Liver (tissue), 9 donors: ENCODE results near the gene PYCR2. TPM values are rescaled to one million over a fixed set of nuclear protein-coding genes. Genes with fewer than 3 reads are reported as not detected.

Source experiments
- DNase-seq: peaks from one replicate; pipeline ENCODE4 v3.0.0-alpha.2; 2017; ENCODE audit warnings: low spot score
- H3K27ac ChIP-seq, 2 donors: one replicate each; pipeline ENCODE4 v1.7.0; 2013; ENCODE audit warnings: inconsistent platforms in 2 of 2, low read length in 2 of 2, control low read depth in 1 of 2, low read depth in 1 of 2, mild to moderate bottlenecking in 1 of 2
- H3K27me3 ChIP-seq, 4 donors: one replicate each; pipeline versions ENCODE4 v1.6.1 to v1.7.0; 2013; ENCODE audit warnings: low read length in 3 of 4, inconsistent platforms in 1 of 4, mild to moderate bottlenecking in 1 of 4, moderate library complexity in 1 of 4; ENCODE audit not compliant: control insufficient read depth in 4 of 4, insufficient read depth in 4 of 4
- H3K36me3 ChIP-seq, 4 donors: one replicate each; pipeline versions ENCODE4 v1.6.1 to v1.7.0; 2013; ENCODE audit warnings: low read length in 3 of 4, mild to moderate bottlenecking in 3 of 4, low read depth in 1 of 4, moderate library complexity in 1 of 4; ENCODE audit not compliant: control insufficient read depth in 4 of 4, insufficient read depth in 3 of 4
- H3K4me1 ChIP-seq, 4 donors: one replicate each; pipeline versions ENCODE4 v1.6.1 to v1.7.0; 2013; ENCODE audit warnings: low read length in 3 of 4, mild to moderate bottlenecking in 3 of 4, moderate library complexity in 1 of 4; ENCODE audit not compliant: control insufficient read depth in 4 of 4, insufficient read depth in 4 of 4
- H3K4me3 ChIP-seq, 3 donors: one replicate each; pipeline versions ENCODE4 v1.6.1 to v1.7.0; 2013; ENCODE audit warnings: low read length in 3 of 3, control low read depth in 1 of 3, low read depth in 1 of 3, mild to moderate bottlenecking in 1 of 3
- H3K9ac ChIP-seq, 2 donors: one replicate each; pipeline ENCODE4 v1.7.0; 2013; ENCODE audit warnings: low read length in 2 of 2, mild to moderate bottlenecking in 2 of 2, moderate library complexity in 2 of 2, control low read depth in 1 of 2, low read depth in 1 of 2
- H3K9me3 ChIP-seq, 4 donors: one replicate each; pipeline versions ENCODE4 v1.6.1 to v1.7.0; 2013; ENCODE audit warnings: low read length in 3 of 4; ENCODE audit not compliant: control insufficient read depth in 4 of 4
- ATF3 ChIP-seq: IDR thresholded peaks from 2 replicates; pipeline ENCODE4 v1.6.1; 2016; ENCODE audit warnings: antibody characterized with exemption
- CTCF ChIP-seq: fragments of 150-350 bp; IDR thresholded peaks from 2 replicates; pipeline ENCODE4 v1.5.1; 2017; ENCODE audit warnings: improper control_type of control experiment, low read depth, low read length; ENCODE audit not compliant: missing input control
- EGR1 ChIP-seq, 2 donors: IDR thresholded peaks; 2 replicates each; pipeline ENCODE4 v1.6.1; 2016 to 2018; ENCODE audit warnings: antibody characterized with exemption in 2 of 2, low read depth in 2 of 2
- FOXA1 ChIP-seq: IDR thresholded peaks from 2 replicates; pipeline ENCODE4 v1.6.1; 2016; ENCODE audit warnings: antibody characterized with exemption
- FOXA2 ChIP-seq: IDR thresholded peaks from 2 replicates; pipeline ENCODE4 v1.6.1; 2016; ENCODE audit warnings: antibody characterized with exemption
- GABPA ChIP-seq, 2 donors: IDR thresholded peaks in 1 of 2; conservative IDR thresholded peaks in 1 of 2; 2 replicates each; pipeline ENCODE4 v1.6.1; 2016; ENCODE audit warnings: antibody characterized with exemption in 2 of 2, mild to moderate bottlenecking in 1 of 2, moderate library complexity in 1 of 2
- HNF4G ChIP-seq: IDR thresholded peaks from 2 replicates; pipeline ENCODE4 v1.6.1; 2016; ENCODE audit warnings: antibody characterized with exemption
- JUND ChIP-seq, 2 donors: IDR thresholded peaks; 2 replicates each; pipeline ENCODE4 v1.6.1; 2016; ENCODE audit warnings: antibody characterized with exemption in 2 of 2
- MAX ChIP-seq: IDR thresholded peaks from 2 replicates; pipeline ENCODE4 v1.6.1; 2016; ENCODE audit warnings: antibody characterized with exemption
- RAD21 ChIP-seq, 2 donors: IDR thresholded peaks; 2 replicates each; pipeline ENCODE4 v1.6.1; 2016; ENCODE audit warnings: antibody characterized with exemption in 2 of 2, mild to moderate bottlenecking in 2 of 2
- REST ChIP-seq: IDR thresholded peaks from 2 replicates; pipeline ENCODE4 v1.6.1; 2016; ENCODE audit warnings: antibody characterized with exemption, mild to moderate bottlenecking
- RXRA ChIP-seq, 2 donors: IDR thresholded peaks; 2 replicates each; pipeline ENCODE4 v1.6.1; 2017 to 2018; ENCODE audit warnings: antibody characterized with exemption in 2 of 2, mild to moderate bottlenecking in 1 of 2
- SP1 ChIP-seq: IDR thresholded peaks from 2 replicates; pipeline ENCODE4 v1.6.1; 2018; ENCODE audit warnings: antibody characterized with exemption, mild to moderate bottlenecking
- TAF1 ChIP-seq: conservative IDR thresholded peaks from 2 replicates; pipeline ENCODE4 v1.6.1; 2016; ENCODE audit warnings: antibody characterized with exemption, mild to moderate bottlenecking
- YY1 ChIP-seq: IDR thresholded peaks from 2 replicates; pipeline ENCODE4 v1.6.1; 2016; ENCODE audit warnings: antibody characterized with exemption, mild to moderate bottlenecking
- ZBTB33 ChIP-seq: IDR thresholded peaks from 2 replicates; pipeline ENCODE4 v1.6.1; 2016; ENCODE audit warnings: antibody characterized with exemption
- WGBS: extraction: QIAGEN DNeasy Blood & Tissue Kit; methylation state at CpG from one replicate; pipeline ENCODE4 v1.1.7; 2013; 5-methylcytosine and 5-hydroxymethylcytosine counted together
- polyA plus RNA-seq, 2 donors: library from polyadenylated mRNA; stranded (reverse) in 1 of 2; unstranded in 1 of 2; fragments of 200-250 nt in 1 of 2; fragments of >200 nt in 1 of 2; fragmentation: Nextera tagmentation in 1 of 2; extraction: Ambion mirVana in 1 of 2; gene quantifications; one replicate each; pipeline versions ENCODE4 v1.2.1 to v1.2.3, GENCODE V29; 2013 to 2015
- total RNA-seq, 2 donors: library from RNA; depleted of rRNA; stranded (reverse); fragments of >200 nt; gene quantifications; one replicate each; pipeline ENCODE4 v1.2.3, GENCODE V29; 2014
- donor health status: healthy.
- donor health status: healthy.
- donor health status: healthy.
- donor health status: healthy.
- donor health status: healthy.

The PYCR2 gene
- total and polyA plus RNA-seq, 4 donors = 16.8 to 41.0 (median 33.0) TPM

GRCh38 chr1:225946082-225946620, 22.1 kb upstream of the PYCR2 start:
- no peak overlapping the region for H3K27ac ChIP-seq
- H3K27me3 ChIP-seq = peaks cover 0 to 2% (median 0%) of the 10 kb centered on the region in 4 donors
- no peak overlapping the region for H3K4me3 ChIP-seq
- H3K9me3 ChIP-seq = no peaks in the 10 kb centered on the region
- TF ChIP-seq GABPA (IDR thresholded peaks at IDR 0.05 in 1 of 2, conservative IDR thresholded peaks at IDR 0.05 in 1 of 2) (no peak), EGR1 (IDR thresholded peaks at IDR 0.05; ENCODE audit: low read depth in 2 of 2) (no peak), FOXA1 (no peak), JUND (IDR thresholded peaks at IDR 0.05) (no peak), RXRA (IDR thresholded peaks at IDR 0.05) (no peak), SP1 (no peak), MAX (no peak), ZBTB33 (no peak), HNF4G (no peak), RAD21 (IDR thresholded peaks at IDR 0.05) (no peak), CTCF (no peak), ATF3 (no peak), TAF1 (no peak), YY1 (no peak), REST (no peak)
- no peaks in the 10 kb centered on the region for H3K4me1 ChIP-seq
- H3K9ac ChIP-seq = no peak overlapping the region
- WGBS = 70% methylated on average over 4 of the region's 4 CpGs
- no peak for DNase-seq
- no peaks in the 10 kb centered on the region for H3K36me3 ChIP-seq

- Histone ChIP-seq H3K9ac (no peak overlapping the region), H3K27ac (no peak overlapping the region), H3K4me3 (no peak overlapping the region), H3K27me3 (peaks cover 0 to 2% (median 0%) of the 10 kb centered on the region in 4 donors), H3K36me3 (no peaks in the 10 kb centered on the region), H3K9me3 (no peaks in the 10 kb centered on the region), H3K4me1 (no peaks in the 10 kb centered on the region)
- no peak for DNase-seq
- TF ChIP-seq FOXA1 (no peak), GABPA (IDR thresholded peaks at IDR 0.05 in 1 of 2, conservative IDR thresholded peaks at IDR 0.05 in 1 of 2) (no peak), FOXA2 (no peak), REST (no peak), ZBTB33 (no peak), MAX (no peak), TAF1 (no peak)
- 78% methylated on average over 4 of the region's 4 CpGs for WGBS
Measured at GRCh38 chr1:225945564-225945963, 21.5 kb upstream of the PYCR2 start.
